Measurements from ENCODE around the gene MPRIP.
A peak's percentile ranks its signal among the peaks of the same experiment; 100 is the strongest.

Gene MPRIP

GRCh38 chr17:17028878-17029535, 13.2 kb upstream of the MPRIP start:
- no peak for DNase-seq

GRCh38 chr17:17029938-17030337, 12.3 kb upstream of the MPRIP start:
- DNase-seq = no peak

DNA sequence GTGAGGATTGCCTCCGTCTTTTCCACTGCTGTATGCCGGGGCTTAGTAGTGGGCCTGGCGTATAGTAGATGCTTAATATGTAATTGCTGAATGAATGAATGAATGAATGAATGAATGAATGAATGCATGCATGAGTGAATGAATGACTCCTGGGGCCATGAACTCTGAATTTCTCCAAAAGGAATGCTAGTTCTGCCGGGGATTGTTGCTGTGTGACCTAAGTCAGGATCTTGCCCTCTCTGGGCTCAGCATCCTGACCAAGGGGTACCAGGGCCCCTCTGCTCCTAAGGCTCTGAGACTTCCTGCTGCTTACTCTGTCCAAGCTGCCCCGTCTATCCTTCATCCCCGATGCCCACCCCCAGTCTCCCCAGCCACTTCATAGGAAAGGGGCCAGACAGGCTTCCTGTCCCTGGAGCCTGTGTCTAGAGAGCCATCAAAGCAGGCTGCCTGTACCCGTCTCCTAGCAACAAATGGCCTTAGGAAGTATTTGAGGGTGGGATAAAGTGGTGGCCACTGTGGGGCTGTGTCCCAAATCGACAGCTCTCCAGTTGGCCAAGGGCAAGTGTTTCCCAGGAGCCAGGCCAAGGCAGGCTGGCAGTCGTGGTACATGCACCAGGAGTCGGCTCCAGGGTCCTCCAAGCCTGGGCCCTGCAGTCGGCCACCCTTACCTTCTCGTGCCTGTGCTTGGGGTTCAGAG, 11.6 kb upstream of the MPRIP start:
- peak in 14 of 56 donors; percentile 18 to 72 (median 42) for DNase-seq

DNA sequence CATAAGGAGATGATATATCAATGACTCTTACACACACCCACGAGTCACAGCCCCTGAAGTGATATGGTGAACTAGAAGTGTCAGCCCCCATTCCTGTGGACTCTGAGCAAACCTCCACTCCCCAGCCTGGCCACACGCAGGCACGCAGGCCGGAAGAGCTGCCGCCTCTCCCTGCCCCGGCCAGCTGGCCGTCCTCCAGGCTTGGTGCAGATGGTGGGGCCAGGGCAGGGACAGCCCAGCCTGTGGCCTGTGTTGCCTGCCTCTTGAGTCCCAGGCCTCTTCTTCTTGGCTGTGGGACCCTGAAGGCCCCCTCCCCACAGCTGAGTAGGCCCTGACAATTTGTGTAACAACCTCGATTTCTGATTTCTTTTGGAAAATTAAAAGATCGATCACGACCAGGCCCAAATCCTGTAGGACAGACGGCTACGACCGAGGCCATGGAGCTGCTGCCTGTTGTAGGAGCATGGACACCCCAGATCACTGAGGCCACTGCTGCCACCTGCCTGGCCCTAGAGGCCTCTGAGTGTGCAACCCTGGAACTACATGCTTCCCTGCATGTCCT, 10.0 kb upstream of the MPRIP start:
- DNase-seq = peak in 40 of 56 donors; percentile 20 to 82 (median 57)

DNA sequence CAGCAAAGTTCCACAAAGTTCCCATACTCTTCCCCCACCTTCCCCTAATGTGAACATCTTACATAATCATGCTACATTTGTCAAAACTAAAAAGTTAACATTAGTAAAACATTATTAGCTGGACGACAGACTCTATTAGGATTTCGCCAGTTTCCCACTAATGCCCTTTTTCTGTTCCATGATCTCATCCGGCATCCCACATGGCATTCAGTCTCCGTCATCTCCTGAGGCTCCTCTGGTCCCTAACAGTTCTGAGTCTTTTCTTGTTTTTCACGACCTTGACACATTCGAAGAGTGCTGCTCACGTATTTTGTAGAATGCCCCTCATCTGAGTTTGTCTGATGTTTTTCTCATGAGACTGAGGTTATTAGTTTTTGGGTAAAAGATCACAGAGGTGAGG, 8.8 kb upstream of the MPRIP start:
- no peak for DNase-seq

- DNase-seq = no peak
These were observed 8.2 kb upstream of the MPRIP start for GRCh38 chr17:17034026-17034425.

- DNase-seq = no peak
These were observed 7.7 kb upstream of the MPRIP start for GRCh38 chr17:17034496-17035075.

DNA sequence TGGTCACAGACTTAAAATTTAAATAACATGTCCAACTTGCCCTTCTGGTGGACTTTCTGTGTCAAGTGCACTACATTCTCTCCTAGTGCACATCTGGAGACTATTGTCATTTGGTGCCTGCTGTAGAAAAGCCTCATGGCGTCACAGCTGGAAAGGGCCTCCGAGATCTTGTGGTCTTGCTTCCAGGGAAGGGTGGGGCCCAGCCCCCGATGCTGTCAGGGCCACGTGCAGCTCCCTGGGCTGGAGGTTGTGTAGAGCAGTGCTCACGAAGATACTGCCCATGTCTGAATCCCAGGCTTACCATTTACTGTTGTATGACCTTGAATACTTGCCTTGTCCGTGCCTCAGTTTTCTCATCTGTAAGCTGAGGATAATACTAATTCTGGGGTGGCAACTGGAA, 6.8 kb upstream of the MPRIP start:
- DNase-seq = no peak

DNA sequence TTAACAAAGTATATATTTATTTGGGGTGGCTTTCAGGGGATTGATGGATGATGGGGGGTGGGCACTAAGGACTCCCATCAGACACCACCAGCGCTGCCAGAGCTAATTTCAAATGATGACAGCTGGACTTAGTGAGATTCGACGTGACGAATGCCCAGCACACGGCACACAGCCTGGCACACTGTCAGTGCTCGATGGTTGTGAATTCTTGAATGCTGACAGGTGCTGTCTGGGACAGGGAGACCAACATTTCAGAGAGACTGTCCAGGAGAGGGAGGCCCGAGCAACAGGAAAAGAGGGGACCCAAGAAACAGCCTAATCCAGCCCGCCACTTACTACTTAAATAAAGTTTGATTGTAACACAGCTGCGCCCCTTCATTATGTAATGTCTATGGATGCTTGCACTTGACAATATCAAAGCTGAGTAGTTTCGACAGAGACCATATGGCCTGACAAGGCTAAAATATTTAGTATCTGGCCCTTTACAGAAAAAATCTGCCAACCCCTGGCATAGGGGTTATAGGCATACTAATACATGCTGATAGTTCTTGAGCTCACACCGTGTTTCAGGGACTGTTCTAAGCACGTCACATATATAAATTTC, 6.2 kb upstream of the MPRIP start:
- no peak for DNase-seq

- DNase-seq = no peak
These were observed 5.7 kb upstream of the MPRIP start for GRCh38 chr17:17036524-17036998.

DNA sequence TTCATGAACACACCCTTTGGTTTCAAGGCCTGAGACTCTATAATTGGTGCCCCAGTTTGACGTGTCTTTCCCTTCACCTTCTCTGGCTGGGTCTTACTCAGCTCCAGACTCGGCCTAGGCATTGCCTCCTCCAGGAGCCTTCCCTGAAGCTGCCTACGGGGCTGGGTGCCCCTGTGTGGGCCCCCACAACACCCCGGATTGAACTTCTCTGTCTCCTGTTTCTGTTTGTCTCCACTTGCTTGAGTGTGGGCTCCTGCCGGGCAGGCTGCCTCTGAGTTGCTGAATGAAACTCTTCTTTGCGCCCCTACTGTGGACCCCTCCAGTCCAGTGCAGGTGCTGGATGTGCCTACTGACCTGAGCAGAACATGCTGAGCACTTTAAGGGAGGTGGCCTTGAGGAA, 2.3 kb upstream of the MPRIP start:
- no peak for DNase-seq

DNA sequence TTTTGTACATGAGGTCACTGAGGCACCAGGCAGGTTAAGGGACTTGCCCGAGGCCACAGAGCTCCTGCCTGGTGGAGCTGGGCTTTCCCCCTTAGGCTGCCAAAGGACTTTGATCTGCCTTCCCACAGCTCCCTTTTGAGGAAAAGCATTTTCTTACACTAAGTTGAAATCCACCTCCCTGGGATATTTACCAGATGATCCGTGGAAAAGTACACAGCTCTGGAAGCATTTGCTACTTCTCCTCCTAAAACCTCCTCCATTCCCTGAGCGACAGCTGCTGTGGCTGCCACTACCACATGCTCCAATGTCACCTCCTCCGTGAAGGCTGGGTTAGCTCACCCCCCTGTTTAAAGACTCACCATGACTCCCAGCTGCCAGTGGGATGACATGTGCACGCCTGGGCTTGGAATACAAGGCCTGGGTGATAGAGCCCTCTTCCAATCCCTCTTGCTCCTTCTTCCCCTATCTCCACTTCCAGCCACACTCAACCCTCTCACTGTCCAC, 1.2 kb upstream of the MPRIP start:
- peak in 17 of 56 donors; percentile 19 to 62 (median 39) for DNase-seq

DNA sequence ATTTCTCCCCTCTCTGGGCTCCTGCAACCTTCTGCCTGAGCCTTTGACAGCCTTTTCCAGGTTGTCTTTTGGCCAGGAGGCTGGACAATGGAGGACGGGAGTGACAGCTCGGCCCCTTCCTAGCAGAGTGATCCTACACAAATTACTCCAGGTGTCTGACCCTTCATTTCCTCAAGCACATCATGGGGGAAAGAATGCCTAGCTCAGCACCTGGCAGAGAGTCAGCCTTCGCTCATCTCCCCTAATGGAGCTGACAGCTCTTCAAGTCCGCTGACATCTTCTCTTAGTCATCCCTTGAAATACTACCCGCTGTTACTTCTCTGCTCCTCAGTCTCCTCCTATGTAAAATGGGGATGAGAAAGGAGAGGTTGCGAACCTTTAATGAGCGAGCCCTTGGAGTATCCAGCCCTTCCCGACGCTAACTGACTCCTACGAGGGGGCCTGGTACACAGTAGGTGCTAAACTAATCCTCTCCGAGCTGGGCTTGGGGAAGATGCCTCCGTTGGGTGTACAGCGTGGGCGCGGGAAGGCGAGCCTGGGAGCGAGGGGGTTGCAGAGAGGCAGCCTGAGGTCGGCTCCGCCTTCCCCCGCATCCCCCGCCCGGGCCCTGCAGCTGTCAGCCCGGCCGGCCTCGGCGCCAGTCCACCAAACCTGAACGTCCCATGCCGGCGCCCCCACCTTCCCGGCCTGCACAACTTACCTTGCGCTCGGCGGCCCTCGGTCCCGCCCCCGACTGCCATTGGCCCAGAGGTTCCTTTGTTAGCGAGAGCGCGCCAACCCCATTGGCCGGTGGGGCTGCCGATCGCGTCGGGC, 480 bp upstream of the MPRIP start:
- DNase-seq = peak; percentile 55 to 100 (median 96)

- DNase-seq = peak in 6 of 56 donors; percentile 16 to 56 (median 46)
These were observed 699 bp downstream of the MPRIP start for GRCh38 chr17:17042851-17043460.

GRCh38 chr17:17043461-17044271, 1.4 kb downstream of the MPRIP start:
- DNase-seq = peak in 1 of 56 donors; percentile 20

- DNase-seq = peak in 22 of 56 donors; percentile 16 to 72 (median 45)
These were observed 2.7 kb downstream of the MPRIP start for GRCh38 chr17:17044846-17045561.

GRCh38 chr17:17048106-17048505, 5.8 kb downstream of the MPRIP start:
- DNase-seq = no peak

All from amygdala (tissue), 56 donors.